Heart left ventricle (tissue), 16 donors: Measurements from ENCODE around the gene ROBO3. TPM values are rescaled to one million over a fixed set of nuclear protein-coding genes. Genes with fewer than 3 reads are reported as not detected.

Source experiments
- ATAC-seq, 4 donors: fragments of 200-7000 bp; cut with Tn5 transposase; one replicate each; pipeline ENCODE4 v1.9.1; 2020 to 2022; ENCODE audit warnings: moderate library complexity in 4 of 4, mild to moderate bottlenecking in 3 of 4, moderate number of reproducible peaks in 1 of 4
- DNase-seq, 5 donors: peaks; one replicate each; pipeline ENCODE4 v3.0.0-alpha.2; 2020
- H3K27ac ChIP-seq, 12 donors: fragments of 200-600 bp; sonication (generic) in 4 of 12; one replicate each; pipeline versions ENCODE4 v1.5.0 to v1.8.0; 2016 to 2022; ENCODE audit warnings: mild to moderate bottlenecking in 2 of 12
- H3K27me3 ChIP-seq, 9 donors: fragments of 200-600 bp; sonication (generic) in 2 of 9; one replicate each; pipeline versions ENCODE4 v1.5.1 to v1.8.0; 2016 to 2022; ENCODE audit warnings: mild to moderate bottlenecking in 3 of 9
- H3K36me3 ChIP-seq, 9 donors: fragments of 200-600 bp; sonication (generic) in 2 of 9; one replicate each; pipeline versions ENCODE4 v1.5.0 to v1.8.0; 2018 to 2022; ENCODE audit warnings: mild to moderate bottlenecking in 2 of 9
- H3K4me1 ChIP-seq, 12 donors: fragments of 200-600 bp; sonication (generic) in 4 of 12; one replicate each; pipeline versions ENCODE4 v1.5.0 to v1.8.0; 2016 to 2022; ENCODE audit warnings: mild to moderate bottlenecking in 3 of 12
- H3K4me3 ChIP-seq, 12 donors: fragments of 200-600 bp; sonication (generic) in 4 of 12; one replicate each; pipeline versions ENCODE4 v1.5.0 to v1.8.0; 2017 to 2022; ENCODE audit warnings: mild to moderate bottlenecking in 9 of 12, moderate library complexity in 4 of 12
- H3K9me3 ChIP-seq, 12 donors: fragments of 200-600 bp; sonication (generic) in 4 of 12; one replicate each; pipeline versions ENCODE4 v1.5.0 to v1.8.0; 2016 to 2022; ENCODE audit warnings: mild to moderate bottlenecking in 1 of 12
- CTCF ChIP-seq, 12 donors: fragments of 200-600 bp; sonication (generic) in 4 of 12; IDR thresholded peaks; one replicate each; pipeline versions ENCODE4 v1.5.0 to v1.8.0; 2018 to 2022; ENCODE audit warnings: antibody characterized with exemption in 12 of 12, mild to moderate bottlenecking in 5 of 12
- POLR2A ChIP-seq, 2 donors: fragments of 450-650 bp; IDR thresholded peaks; one replicate each; pipeline ENCODE4 v1.6.1; 2017; ENCODE audit warnings: antibody characterized with exemption in 2 of 2, mild to moderate bottlenecking in 2 of 2, moderate library complexity in 2 of 2
- WGBS, 4 donors: extraction: QIAGEN DNeasy Blood & Tissue Kit in 2 of 4; methylation state at CpG; one replicate each; pipeline versions ENCODE4 v1.1.5 to v1.1.7; 2013 to 2018; 5-methylcytosine and 5-hydroxymethylcytosine counted together
- intact Hi-C, 10 donors: fragments of 100-400 bp; cut with DNase I; formaldehyde crosslinking; loops; one replicate each; pipeline versions ENCODE4 v1.11.1 to v1.14.2; 2022
- polyA plus RNA-seq, 2 donors: library from polyadenylated mRNA; stranded (reverse); fragments of 200-250 nt; gene quantifications; one replicate each; pipeline ENCODE4 v1.2.3, GENCODE V29; 2013
- total RNA-seq, 9 donors: library from RNA; depleted of rRNA in 2 of 9; stranded (reverse); fragments of >200 nt in 2 of 9; fragmentation: NEBNext Ultra II Directional in 3 of 9; extraction: Animal tissue kit (Norgen Biotek cat#: 25700) in 3 of 9; gene quantifications; one replicate each; pipeline versions ENCODE4 v1.1.0 to v1.2.4, GENCODE V29; 2016 to 2023
- donor health status: ischemic (EF 13 %, LVEDD 7.1; RV severe dilation, severe dysfunction).
- donor health status: healthy with polysubstance abuse.
- donor health status: DM: no; HTN: yes; CAD: no.
- donor health status: DM: no; HTN: no; CAD: no.
- donor health status: ischemic (EF 25% LVEDD 6.9; RV normal size, moderate dysfunction).
- donor health status: ischemic (EF 25% LVEDD 5.7; RV mildly dilated, moderate dysfunction).
- donor health status: healthy.
- donor health status: DM: yes; HTN: yes; CAD: no.
- donor health status: ischemic (EF 35%, LVEDD 5.7; RV mildly dilated, moderate dysfunction).
- donor health status: nonischemic (EF 11% LVEDD 7.7; RV severe dilation, severe dysfunction).
- donor health status: DM: yes; HTN: yes; CAD: no.
- donor health status: PGD.
- donor health status: ischemic (EF 29% LVEDD 5.4; RV normal size, mild dysfunction).
- donor health status: nonischemic (EF 23%, LVEDD 6.1; RV moderate dilation, normal function).

ROBO3 gene
- total and polyA plus RNA-seq, 11 donors: 2.5 to 18.6 (median 3.2) TPM

GRCh38 chr11:124868331-124869274, 3.4 kb downstream of the ROBO3 start:
- no peak for ATAC-seq
- Histone ChIP-seq H3K4me3 (no peak overlapping the region), H3K27ac (no peak overlapping the region), H3K4me1 (peaks cover 5 to 49% (median 27%) of the 10 kb centered on the region in 12 donors), H3K9me3 (no peaks in the 10 kb centered on the region), H3K27me3 (peaks cover 57 to 97% (median 88%) of the 10 kb centered on the region in 9 donors), H3K36me3 (no peaks in the 10 kb centered on the region)
- intact Hi-C loops: loop anchor here in 1 of 10 donors (10.0 kb wide), 1 partner anchor 204 kb away; no protein-coding TSS in a partner anchor
- 7 to 16% (median 12%) methylated on average over 24 to 63 of the region's 63 CpGs for WGBS, 4 donors
- no peak for DNase-seq
- TF ChIP-seq CTCF (IDR thresholded peaks at IDR 0.05): no peak
- TF ChIP-seq POLR2A (IDR thresholded peaks at IDR 0.05): no peak

- H3K4me1 ChIP-seq: peaks cover 5 to 47% (median 27%) of the 10 kb centered on the region in 12 donors
- intact Hi-C loops: loop anchor here in 1 of 10 donors (10.0 kb wide), 1 partner anchor 205 kb away; no protein-coding TSS in a partner anchor
- no peak for TF ChIP-seq CTCF (IDR thresholded peaks at IDR 0.05)
- TF ChIP-seq POLR2A (IDR thresholded peaks at IDR 0.05): no peak
- 3 to 5% (median 4%) methylated on average over 16 of the region's 16 CpGs for WGBS, 4 donors
- H3K27me3 ChIP-seq: peaks cover 51 to 95% (median 81%) of the 10 kb centered on the region in 9 donors
- ATAC-seq (no peak), DNase-seq (no peak)
- no peak overlapping the region for H3K4me3 ChIP-seq
- H3K9me3 ChIP-seq: no peaks in the 10 kb centered on the region
- H3K27ac ChIP-seq: no peak overlapping the region
- no peaks in the 10 kb centered on the region for H3K36me3 ChIP-seq
These were observed 4.1 kb downstream of the ROBO3 start for GRCh38 chr11:124869331-124869730.

GRCh38 chr11:124869856-124870387, 4.7 kb downstream of the ROBO3 start:
- Histone ChIP-seq H3K9me3 (no peaks in the 10 kb centered on the region), H3K36me3 (no peaks in the 10 kb centered on the region), H3K4me1 (peaks cover 5 to 46% (median 26%) of the 10 kb centered on the region in 12 donors), H3K27ac (no peak overlapping the region), H3K27me3 (peaks cover 51 to 95% (median 75%) of the 10 kb centered on the region in 9 donors), H3K4me3 (no peak overlapping the region)
- no peak for ATAC-seq
- intact Hi-C loops: loop anchor here in 4 of 10 donors (10.0 kb wide), 3 partner anchors 55 to 205 kb away; partner anchors contain the start of gene CCDC15 (in 1 of the 4)
- 58 to 68% (median 61%) methylated on average over 11 to 14 of the region's 14 CpGs for WGBS, 4 donors
- no peak for TF ChIP-seq POLR2A (IDR thresholded peaks at IDR 0.05)
- TF ChIP-seq CTCF (IDR thresholded peaks at IDR 0.05): no peak
- DNase-seq: no peak

- DNase-seq (peak in 1 of 5 donors; percentile 14), ATAC-seq (no peak)
- Histone ChIP-seq H3K36me3 (no peaks in the 10 kb centered on the region), H3K4me1 (peaks cover 5 to 41% (median 22%) of the 10 kb centered on the region in 12 donors), H3K27me3 (peaks cover 46 to 89% (median 71%) of the 10 kb centered on the region in 9 donors), H3K4me3 (no peak overlapping the region), H3K9me3 (no peaks in the 10 kb centered on the region), H3K27ac (no peak overlapping the region)
- TF ChIP-seq POLR2A (IDR thresholded peaks at IDR 0.05) (no peak), CTCF (IDR thresholded peaks at IDR 0.05) (no peak)
- intact Hi-C loops: loop anchor here in 3 of 10 donors (10.0 kb wide), 2 partner anchors 54 to 84 kb away; partner anchors contain the start of gene CCDC15 (in 1 of the 3)
- 51 to 69% (median 62%) methylated on average over 7 of the region's 7 CpGs for WGBS, 4 donors
These were observed 5.2 kb downstream of the ROBO3 start for GRCh38 chr11:124870430-124870829.
